ENCODE measurements around the gene OTOGL. TPM values are rescaled to one million over a fixed set of nuclear protein-coding genes. Genes with fewer than 3 reads are reported as not detected.

Gene OTOGL
- total RNA-seq, 4 donors from 2014 or later = 0.72 to 1.2 (median 0.88) TPM

DNA sequence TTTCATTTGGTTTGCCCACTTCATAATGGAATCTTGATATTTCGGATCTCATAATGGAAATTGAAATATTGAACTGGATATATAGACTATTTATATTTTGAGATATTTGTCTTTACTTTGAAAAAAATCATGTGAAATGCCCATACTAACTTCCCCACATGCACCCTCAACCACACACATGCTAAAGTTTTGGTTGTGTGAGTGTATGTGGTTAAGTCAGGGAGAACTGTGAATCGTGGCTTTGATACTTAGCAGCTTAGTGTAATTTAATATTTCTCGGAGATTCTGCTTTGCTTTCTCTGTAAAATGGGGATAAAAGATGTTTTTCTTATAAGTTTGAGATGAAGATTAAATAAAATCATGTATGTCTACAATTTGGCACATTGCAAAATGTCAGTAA lies 162.1 kb downstream of the OTOGL start:
- DNase-seq (ENCODE audit: low spot score in 2 of 2) = no peak
- no peaks in the 10 kb centered on the region for H3K27me3 ChIP-seq
- 84% methylated on average over 3 of the region's 3 CpGs for WGBS
- H3K9me3 ChIP-seq = no peaks in the 10 kb centered on the region
- H3K36me3 ChIP-seq = no peaks in the 10 kb centered on the region
- no peaks in the 10 kb centered on the region for H3K4me1 ChIP-seq
- TF ChIP-seq, protein P1, sequence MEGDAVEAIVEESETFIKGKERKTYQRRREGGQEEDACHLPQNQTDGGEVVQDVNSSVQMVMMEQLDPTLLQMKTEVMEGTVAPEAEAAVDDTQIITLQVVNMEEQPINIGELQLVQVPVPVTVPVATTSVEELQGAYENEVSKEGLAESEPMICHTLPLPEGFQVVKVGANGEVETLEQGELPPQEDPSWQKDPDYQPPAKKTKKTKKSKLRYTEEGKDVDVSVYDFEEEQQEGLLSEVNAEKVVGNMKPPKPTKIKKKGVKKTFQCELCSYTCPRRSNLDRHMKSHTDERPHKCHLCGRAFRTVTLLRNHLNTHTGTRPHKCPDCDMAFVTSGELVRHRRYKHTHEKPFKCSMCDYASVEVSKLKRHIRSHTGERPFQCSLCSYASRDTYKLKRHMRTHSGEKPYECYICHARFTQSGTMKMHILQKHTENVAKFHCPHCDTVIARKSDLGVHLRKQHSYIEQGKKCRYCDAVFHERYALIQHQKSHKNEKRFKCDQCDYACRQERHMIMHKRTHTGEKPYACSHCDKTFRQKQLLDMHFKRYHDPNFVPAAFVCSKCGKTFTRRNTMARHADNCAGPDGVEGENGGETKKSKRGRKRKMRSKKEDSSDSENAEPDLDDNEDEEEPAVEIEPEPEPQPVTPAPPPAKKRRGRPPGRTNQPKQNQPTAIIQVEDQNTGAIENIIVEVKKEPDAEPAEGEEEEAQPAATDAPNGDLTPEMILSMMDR (IDR thresholded peaks at IDR 0.05) = no peak
- TF ChIP-seq POLR2AphosphoS5 (IDR thresholded peaks at IDR 0.05) (no peak), POLR2A (IDR thresholded peaks at IDR 0.05) (no peak), EP300 (IDR thresholded peaks at IDR 0.05) (no peak)
- no peak overlapping the region for H3K4me3 ChIP-seq
- no peak overlapping the region for H3K27ac ChIP-seq

DNA sequence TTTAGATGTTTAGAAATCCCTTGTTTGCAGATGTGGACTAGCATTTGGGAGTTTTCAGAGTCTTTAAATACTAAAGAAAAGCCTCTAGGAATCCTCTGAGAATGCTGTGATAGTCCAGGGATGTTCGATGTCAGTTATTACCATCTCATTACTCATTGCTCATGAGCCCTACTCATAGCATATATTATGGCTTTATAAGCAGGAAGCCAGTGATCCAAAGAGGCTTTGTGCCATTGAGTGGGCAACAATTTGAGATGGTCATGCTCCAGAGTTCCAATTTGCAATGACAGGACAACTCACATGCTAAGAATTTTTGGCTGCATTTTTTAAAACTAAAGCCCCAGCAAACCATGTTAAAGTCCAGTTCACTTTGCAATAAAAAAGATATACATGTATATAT lies 163.0 kb downstream of the OTOGL start:
- no peak overlapping the region for H3K4me3 ChIP-seq
- H3K36me3 ChIP-seq = no peaks in the 10 kb centered on the region
- TF ChIP-seq POLR2AphosphoS5 (IDR thresholded peaks at IDR 0.05) = no peak
- TF ChIP-seq POLR2A (IDR thresholded peaks at IDR 0.05) = no peak
- TF ChIP-seq, protein P1 (IDR thresholded peaks at IDR 0.05) = no peak
- TF ChIP-seq EP300 (IDR thresholded peaks at IDR 0.05) = no peak
- no peak overlapping the region for H3K27ac ChIP-seq
- H3K4me1 ChIP-seq = no peaks in the 10 kb centered on the region
- no peak for DNase-seq (ENCODE audit: low spot score in 2 of 2)
- WGBS = 83% methylated on average over 1 of the region's 1 CpG
- no peaks in the 10 kb centered on the region for H3K9me3 ChIP-seq
- H3K27me3 ChIP-seq = no peaks in the 10 kb centered on the region

DNA sequence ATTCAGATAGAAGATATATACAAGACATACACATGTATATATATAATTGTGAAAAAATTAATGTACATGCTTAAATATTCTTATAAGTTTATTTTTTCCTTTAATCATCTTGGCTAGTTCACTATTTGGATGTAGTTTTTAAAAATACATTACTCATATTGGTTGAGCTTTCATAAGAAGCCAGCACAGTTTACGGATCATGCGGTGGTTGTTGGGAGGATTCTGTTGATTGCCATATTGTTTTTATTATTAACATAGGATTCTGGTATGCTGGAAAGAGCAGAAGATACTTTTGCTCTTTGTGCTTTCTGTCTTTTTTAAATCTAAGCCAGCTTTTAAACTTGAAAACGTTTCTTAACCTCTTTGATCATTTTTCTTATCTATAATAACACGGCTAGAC lies 163.4 kb downstream of the OTOGL start:
- TF ChIP-seq POLR2A (IDR thresholded peaks at IDR 0.05) = no peak
- TF ChIP-seq EP300 (IDR thresholded peaks at IDR 0.05) = no peak
- TF ChIP-seq, protein P1 (IDR thresholded peaks at IDR 0.05) = no peak
- TF ChIP-seq POLR2AphosphoS5 (IDR thresholded peaks at IDR 0.05) = no peak
- Histone ChIP-seq H3K4me3 (no peak overlapping the region), H3K4me1 (no peaks in the 10 kb centered on the region), H3K9me3 (no peaks in the 10 kb centered on the region), H3K36me3 (no peaks in the 10 kb centered on the region), H3K27me3 (no peaks in the 10 kb centered on the region), H3K27ac (no peak overlapping the region)
- whole genome bisulfite sequencing = 49% methylated on average over 4 of the region's 4 CpGs
- no peak for DNase-seq (ENCODE audit: low spot score in 2 of 2)

DNA sequence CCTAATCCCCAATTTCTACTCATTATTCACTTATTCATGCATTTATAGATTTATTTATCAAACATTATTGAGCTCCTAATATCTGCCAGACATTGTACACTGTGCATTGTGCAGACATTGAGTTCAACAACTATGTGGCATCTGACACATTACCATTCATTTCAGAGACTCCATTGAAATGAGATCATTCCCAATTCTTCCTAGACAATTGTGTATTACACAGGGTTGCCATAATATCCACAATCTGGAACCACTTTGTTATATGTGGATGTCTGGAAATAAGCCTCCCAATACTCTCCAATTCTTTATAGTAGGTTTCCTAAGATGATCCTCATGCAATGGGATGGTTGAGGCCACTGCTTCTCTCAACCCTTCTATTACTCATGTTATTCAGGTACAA lies 165.0 kb downstream of the OTOGL start:
- DNase-seq (ENCODE audit: low spot score in 2 of 2) = no peak
- Histone ChIP-seq H3K36me3 (no peaks in the 10 kb centered on the region), H3K4me3 (no peak overlapping the region), H3K4me1 (no peaks in the 10 kb centered on the region), H3K27ac (no peak overlapping the region), H3K9me3 (no peaks in the 10 kb centered on the region), H3K27me3 (no peaks in the 10 kb centered on the region)
- TF ChIP-seq POLR2A (IDR thresholded peaks at IDR 0.05) (no peak), POLR2AphosphoS5 (IDR thresholded peaks at IDR 0.05) (no peak), EP300 (IDR thresholded peaks at IDR 0.05) (no peak)
- TF ChIP-seq, protein P1 (IDR thresholded peaks at IDR 0.05) = no peak

DNA sequence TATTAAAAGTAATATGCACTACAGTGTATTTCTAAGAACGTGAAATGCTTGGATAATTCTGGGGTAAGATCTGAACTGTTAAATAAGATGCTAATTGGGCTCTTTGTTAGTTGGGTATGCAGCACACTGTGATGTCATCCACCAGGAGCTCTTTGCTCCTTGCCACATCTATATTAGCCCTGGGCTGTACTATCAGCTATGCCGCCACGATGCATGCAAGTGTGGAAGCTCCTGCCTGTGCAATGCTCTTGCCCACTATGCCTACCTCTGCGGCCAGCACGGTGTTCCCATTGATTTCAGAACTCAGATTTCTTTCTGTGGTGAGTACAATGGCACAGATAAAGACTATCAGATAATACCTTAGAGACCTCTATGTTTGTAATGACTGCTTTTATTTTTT lies 165.6 kb downstream of the OTOGL start:
- Histone ChIP-seq H3K9me3 (no peaks in the 10 kb centered on the region), H3K27me3 (no peaks in the 10 kb centered on the region), H3K4me3 (no peak overlapping the region), H3K36me3 (no peaks in the 10 kb centered on the region), H3K4me1 (no peaks in the 10 kb centered on the region), H3K27ac (no peak overlapping the region)
- DNase-seq (ENCODE audit: low spot score in 2 of 2) = no peak
- WGBS = 93% methylated on average over 5 of the region's 5 CpGs
- TF ChIP-seq, protein P1 (IDR thresholded peaks at IDR 0.05) = no peak
- no peak for TF ChIP-seq POLR2AphosphoS5 (IDR thresholded peaks at IDR 0.05)
- TF ChIP-seq POLR2A (IDR thresholded peaks at IDR 0.05) = no peak

Data from suprapubic skin (tissue), 4 donors.